GM23338 (cell line): ENCODE results near the gene PPP6R1. TPM values are rescaled to one million over a fixed set of nuclear protein-coding genes. Genes with fewer than 3 reads are reported as not detected.

ENCODE experiments used
- ATAC-seq: fragments of 200-7000 bp; cut with Tn5 transposase; 3 replicates; pipeline ENCODE4 v1.9.1; 2020
- DNase-seq: peaks from one replicate; pipeline ENCODE4 v3.0.0-alpha.2; 2015; ENCODE audit warnings: low spot score
- H2AFZ ChIP-seq: fragments of 200-600 bp; sonication (generic); 2 replicates; pipeline ENCODE4 v1.8.0; 2016; ENCODE audit warnings: antibody characterized with exemption, mild to moderate bottlenecking, moderate library complexity
- H3F3A ChIP-seq: fragments of 200-600 bp; sonication (generic); replicated peaks from 2 replicates; pipeline ENCODE4 v1.8.0; 2017; ENCODE audit warnings: antibody characterized with exemption, mixed run types, low read depth
- H3K27ac ChIP-seq: fragments of 200-600 bp; sonication (generic); 2 replicates; pipeline ENCODE4 v1.6.1; 2016; ENCODE audit warnings: low read depth
- H3K27me3 ChIP-seq: fragments of 200-600 bp; sonication (generic); 2 replicates; pipeline ENCODE4 v1.8.0; 2016; ENCODE audit warnings: mild to moderate bottlenecking, mixed run types, moderate library complexity; ENCODE audit not compliant: insufficient read depth
- H3K36me3 ChIP-seq: fragments of 200-600 bp; sonication (generic); 2 replicates; pipeline ENCODE4 v1.8.0; 2016; ENCODE audit warnings: mild to moderate bottlenecking; ENCODE audit not compliant: insufficient read depth
- H3K4me1 ChIP-seq: fragments of 200-600 bp; sonication (generic); 2 replicates; pipeline ENCODE4 v1.8.0; 2016; ENCODE audit warnings: mild to moderate bottlenecking, moderate library complexity; ENCODE audit not compliant: insufficient read depth
- H3K4me2 ChIP-seq: fragments of 200-600 bp; sonication (generic); 2 replicates; pipeline ENCODE4 v1.7.1; 2017; ENCODE audit warnings: mixed run types
- H3K4me3 ChIP-seq: fragments of 200-600 bp; sonication (generic); 2 replicates; pipeline ENCODE4 v1.6.1; 2016; ENCODE audit warnings: mixed run types
- H3K79me2 ChIP-seq: fragments of 200-600 bp; sonication (generic); replicated peaks from 2 replicates; pipeline ENCODE4 v1.8.0; 2017; ENCODE audit warnings: mild to moderate bottlenecking; ENCODE audit not compliant: insufficient read depth
- H3K9me2 ChIP-seq: fragments of 200-600 bp; sonication (generic); 2 replicates; pipeline ENCODE4 v1.8.0; 2017; ENCODE audit not compliant: insufficient read depth
- H4K20me1 ChIP-seq: fragments of 200-600 bp; sonication (generic); replicated peaks from 2 replicates; pipeline ENCODE4 v1.8.0; 2017; ENCODE audit warnings: mild to moderate bottlenecking; ENCODE audit not compliant: insufficient read depth
- H3K27ac Mint-ChIP-seq: 2 replicates; pipeline ENCODE4 v1.8.0; 2020; ENCODE audit warnings: inconsistent platforms, mild to moderate bottlenecking, moderate library complexity, mixed read lengths
- H3K27me3 Mint-ChIP-seq: 3 replicates; pipeline ENCODE4 v1.8.0; 2022; ENCODE audit warnings: low read depth, mild to moderate bottlenecking, moderate library complexity, mixed read lengths, inconsistent platforms; ENCODE audit not compliant: insufficient read depth, poor library complexity
- H3K36me3 Mint-ChIP-seq: 3 replicates; pipeline ENCODE4 v1.8.0; 2021; ENCODE audit warnings: low read depth, mild to moderate bottlenecking, inconsistent platforms, moderate library complexity, mixed read lengths
- H3K4me1 Mint-ChIP-seq: 3 replicates; pipeline ENCODE4 v1.8.0; 2020; ENCODE audit warnings: mild to moderate bottlenecking, inconsistent platforms, mixed read lengths
- H3K4me3 Mint-ChIP-seq: 3 replicates; pipeline ENCODE4 v1.8.0; 2021; ENCODE audit warnings: moderate library complexity, mild to moderate bottlenecking, inconsistent platforms, mixed read lengths
- H3K9me3 Mint-ChIP-seq: 3 replicates; pipeline ENCODE4 v1.8.0; 2020; ENCODE audit warnings: moderate library complexity, mild to moderate bottlenecking, inconsistent platforms, mixed read lengths
- CREB1 ChIP-seq: fragments of 250-450 bp; sonication (Bioruptor Pico); IDR thresholded peaks from 2 replicates; pipeline ENCODE4 v1.5.0; 2020; ENCODE audit warnings: low read depth, mild to moderate bottlenecking, moderate library complexity
- EZH2 ChIP-seq: fragments of 200-600 bp; sonication (generic); IDR thresholded peaks from one replicate; pipeline ENCODE4 v1.8.0; 2017; ENCODE audit warnings: antibody characterized with exemption, mild to moderate bottlenecking, low read depth; ENCODE audit not compliant: unreplicated experiment
- EZH2phosphoT487 ChIP-seq: fragments of 200-600 bp; sonication (generic); IDR thresholded peaks from one replicate; pipeline ENCODE4 v1.8.1; 2018; ENCODE audit warnings: antibody characterized with exemption; ENCODE audit not compliant: unreplicated experiment
- JUNB ChIP-seq: IDR thresholded peaks from one replicate; pipeline ENCODE4 v1.6.1; 2016; ENCODE audit warnings: antibody characterized with exemption; ENCODE audit not compliant: unreplicated experiment
- NANOG ChIP-seq: IDR thresholded peaks from 2 replicates; pipeline ENCODE4 v1.6.1; 2016; ENCODE audit warnings: antibody characterized with exemption, borderline replicate concordance
- POLR2AphosphoS5 ChIP-seq: IDR thresholded peaks from 2 replicates; pipeline ENCODE4 v1.6.1; 2016; ENCODE audit warnings: antibody characterized with exemption, low read depth
- REST ChIP-seq: IDR thresholded peaks from one replicate; pipeline ENCODE4 v1.6.1; 2018; ENCODE audit warnings: antibody characterized with exemption; ENCODE audit not compliant: unreplicated experiment
- STAT1 ChIP-seq: IDR thresholded peaks from one replicate; pipeline ENCODE4 v1.6.1; 2016; ENCODE audit warnings: antibody characterized with exemption; ENCODE audit not compliant: unreplicated experiment
- ZNF114 ChIP-seq: fragments of 250-450 bp; sonication (Bioruptor Pico); IDR thresholded peaks from 2 replicates; pipeline ENCODE4 v1.5.0; 2020; ENCODE audit warnings: mild to moderate bottlenecking, moderate library complexity
- ZNF331 ChIP-seq: fragments of 250-450 bp; sonication (Bioruptor Pico); IDR thresholded peaks from 2 replicates; pipeline ENCODE4 v1.5.0; 2020; ENCODE audit warnings: low read depth, mild to moderate bottlenecking, moderate library complexity
- ZNF462 ChIP-seq: fragments of 250-450 bp; sonication (Bioruptor Pico); IDR thresholded peaks from 2 replicates; pipeline ENCODE4 v1.5.0; 2020; ENCODE audit warnings: mild to moderate bottlenecking, moderate library complexity
- polyA plus RNA-seq: library from polyadenylated mRNA; unstranded; fragments of >200 nt; fragmentation: Nextera tagmentation; extraction: Ambion mirVana; gene quantifications from 2 replicates; pipeline ENCODE4 v1.2.1, GENCODE V29; 2016
- total RNA-seq: library from RNA; depleted of rRNA; stranded (reverse); fragments of >200 nt; shearing (Covaris generic); gene quantifications from 2 replicates; pipeline ENCODE4 v1.2.3, GENCODE V29; 2014
- TF ChIP-seq, protein P1 (sequence below): IDR thresholded peaks from 2 replicates; pipeline ENCODE4 v1.6.1; 2016; ENCODE audit warnings: antibody characterized with exemption
- TF ChIP-seq, protein P2 (sequence below), 2 experiments: fragments of 200-600 bp in 1 of 2; sonication (generic) in 1 of 2; conservative IDR thresholded peaks; 2 replicates each; pipeline versions ENCODE4 v1.5.1 to v1.6.1; 2016 to 2017; ENCODE audit warnings: antibody characterized with exemption in 2 of 2, low read depth in 2 of 2, mild to moderate bottlenecking in 2 of 2, moderate library complexity in 1 of 2

PPP6R1 gene
- total and polyA plus RNA-seq, 2 experiments from 2014 or later = 22.2 to 70.8 TPM

- H4K20me1 ChIP-seq = no peaks in the 10 kb centered on the region; the same call in none of the 2 replicates
- H3K27ac Mint-ChIP-seq = 0 out of 2 replicates have a peak overlapping the region, but pooled peaks have one; percentile 15
- no peak overlapping the region for H3K27ac ChIP-seq
These were observed 13.4 kb downstream of the PPP6R1 start for GRCh38 chr19:55245236-55245904.

More at GRCh38 chr19:55245236-55245904, 13.4 kb downstream of the PPP6R1 start:
- no peak overlapping the region for H2AFZ ChIP-seq
- H3K27me3 Mint-ChIP-seq = peaks cover 6% of the 10 kb centered on the region
- H3K4me1 ChIP-seq = no peaks in the 10 kb centered on the region
- H3K79me2 ChIP-seq = peaks cover 31% of the 10 kb centered on the region
- H3K27me3 ChIP-seq = no peaks in the 10 kb centered on the region
- no peak overlapping the region for H3K4me3 ChIP-seq
- no peaks in the 10 kb centered on the region for H3K9me3 Mint-ChIP-seq
- H3K4me1 Mint-ChIP-seq = peaks cover 2% of the 10 kb centered on the region; the same call in 1 of the 3 replicates
- no peaks in the 10 kb centered on the region for H3F3A ChIP-seq
- TF ChIP-seq EZH2 (no peak), STAT1 (no peak), JUNB (no peak), CREB1 (CRISPR knock-in tag) (no peak), EZH2phosphoT487 (no peak), ZNF114 (CRISPR knock-in tag) (no peak), ZNF462 (CRISPR knock-in tag) (no peak), NANOG (no peak), REST (no peak), POLR2AphosphoS5 (no peak), ZNF331 (CRISPR knock-in tag) (no peak)
- TF ChIP-seq, protein P1, sequence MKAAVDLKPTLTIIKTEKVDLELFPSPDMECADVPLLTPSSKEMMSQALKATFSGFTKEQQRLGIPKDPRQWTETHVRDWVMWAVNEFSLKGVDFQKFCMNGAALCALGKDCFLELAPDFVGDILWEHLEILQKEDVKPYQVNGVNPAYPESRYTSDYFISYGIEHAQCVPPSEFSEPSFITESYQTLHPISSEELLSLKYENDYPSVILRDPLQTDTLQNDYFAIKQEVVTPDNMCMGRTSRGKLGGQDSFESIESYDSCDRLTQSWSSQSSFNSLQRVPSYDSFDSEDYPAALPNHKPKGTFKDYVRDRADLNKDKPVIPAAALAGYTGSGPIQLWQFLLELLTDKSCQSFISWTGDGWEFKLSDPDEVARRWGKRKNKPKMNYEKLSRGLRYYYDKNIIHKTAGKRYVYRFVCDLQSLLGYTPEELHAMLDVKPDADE = no peak
- TF ChIP-seq, protein P2, sequence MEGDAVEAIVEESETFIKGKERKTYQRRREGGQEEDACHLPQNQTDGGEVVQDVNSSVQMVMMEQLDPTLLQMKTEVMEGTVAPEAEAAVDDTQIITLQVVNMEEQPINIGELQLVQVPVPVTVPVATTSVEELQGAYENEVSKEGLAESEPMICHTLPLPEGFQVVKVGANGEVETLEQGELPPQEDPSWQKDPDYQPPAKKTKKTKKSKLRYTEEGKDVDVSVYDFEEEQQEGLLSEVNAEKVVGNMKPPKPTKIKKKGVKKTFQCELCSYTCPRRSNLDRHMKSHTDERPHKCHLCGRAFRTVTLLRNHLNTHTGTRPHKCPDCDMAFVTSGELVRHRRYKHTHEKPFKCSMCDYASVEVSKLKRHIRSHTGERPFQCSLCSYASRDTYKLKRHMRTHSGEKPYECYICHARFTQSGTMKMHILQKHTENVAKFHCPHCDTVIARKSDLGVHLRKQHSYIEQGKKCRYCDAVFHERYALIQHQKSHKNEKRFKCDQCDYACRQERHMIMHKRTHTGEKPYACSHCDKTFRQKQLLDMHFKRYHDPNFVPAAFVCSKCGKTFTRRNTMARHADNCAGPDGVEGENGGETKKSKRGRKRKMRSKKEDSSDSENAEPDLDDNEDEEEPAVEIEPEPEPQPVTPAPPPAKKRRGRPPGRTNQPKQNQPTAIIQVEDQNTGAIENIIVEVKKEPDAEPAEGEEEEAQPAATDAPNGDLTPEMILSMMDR (conservative IDR thresholded peaks at IDR 0.05; ENCODE audit: low read depth in 2 of 2) = no peak
- no peak for ATAC-seq
- H3K4me3 Mint-ChIP-seq = no peak overlapping the region
- H3K9me2 ChIP-seq = no peaks in the 10 kb centered on the region
- H3K4me2 ChIP-seq = no peak overlapping the region
- no peaks in the 10 kb centered on the region; the same call in 1 of the 2 replicates for H3K36me3 ChIP-seq
- DNase-seq = no peak
- H3K36me3 Mint-ChIP-seq = peaks cover 29% of the 10 kb centered on the region
